HG03571 (cell line): ENCODE measurements around the gene LAMC1.

Source experiments
- ATAC-seq: cut with Tn5 transposase; IDR thresholded peaks from one replicate; pipeline ENCODE4 v1.9.1; 2021; ENCODE audit not compliant: unreplicated experiment

LAMC1 gene

DNA sequence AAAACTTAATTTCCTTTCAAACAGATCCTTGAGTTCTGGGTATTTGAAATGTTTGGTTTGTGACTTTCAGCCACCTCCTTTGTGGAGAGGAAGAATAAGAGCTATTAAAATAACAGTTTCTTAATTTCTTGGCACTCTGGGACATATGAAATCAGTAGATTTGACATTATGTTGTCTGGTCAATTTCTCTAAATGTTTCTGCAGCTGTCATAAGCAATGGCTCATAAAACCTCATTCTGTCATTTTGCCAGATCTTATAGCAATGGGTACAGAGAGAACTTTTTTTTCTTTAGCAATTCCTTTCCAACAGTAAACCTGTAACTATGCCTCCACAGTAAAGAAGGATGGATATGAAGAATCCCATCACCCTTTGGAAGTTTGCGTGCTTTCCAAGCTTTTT is 52.6 kb downstream of the LAMC1 start:
- ATAC-seq: no peak

DNA sequence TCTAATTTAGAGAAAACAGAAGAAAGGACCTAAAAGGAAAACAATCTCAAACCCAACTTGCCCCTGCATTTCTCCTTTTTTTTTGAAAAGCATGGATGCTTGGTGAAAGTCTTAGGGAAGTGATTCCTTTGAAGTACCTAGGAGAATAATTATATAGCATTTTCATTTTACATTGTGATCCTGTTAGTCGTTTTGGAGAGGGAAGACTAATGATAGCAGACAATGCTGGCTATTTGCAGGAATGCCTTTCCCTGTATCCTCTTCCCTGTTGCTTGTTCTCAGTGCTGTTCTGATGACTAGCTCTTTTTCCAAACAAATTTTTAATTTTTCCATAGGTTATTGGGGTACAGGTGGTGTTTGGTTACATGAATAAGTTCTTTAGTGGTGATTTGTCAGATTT is 53.9 kb downstream of the LAMC1 start:
- ATAC-seq: no peak

DNA sequence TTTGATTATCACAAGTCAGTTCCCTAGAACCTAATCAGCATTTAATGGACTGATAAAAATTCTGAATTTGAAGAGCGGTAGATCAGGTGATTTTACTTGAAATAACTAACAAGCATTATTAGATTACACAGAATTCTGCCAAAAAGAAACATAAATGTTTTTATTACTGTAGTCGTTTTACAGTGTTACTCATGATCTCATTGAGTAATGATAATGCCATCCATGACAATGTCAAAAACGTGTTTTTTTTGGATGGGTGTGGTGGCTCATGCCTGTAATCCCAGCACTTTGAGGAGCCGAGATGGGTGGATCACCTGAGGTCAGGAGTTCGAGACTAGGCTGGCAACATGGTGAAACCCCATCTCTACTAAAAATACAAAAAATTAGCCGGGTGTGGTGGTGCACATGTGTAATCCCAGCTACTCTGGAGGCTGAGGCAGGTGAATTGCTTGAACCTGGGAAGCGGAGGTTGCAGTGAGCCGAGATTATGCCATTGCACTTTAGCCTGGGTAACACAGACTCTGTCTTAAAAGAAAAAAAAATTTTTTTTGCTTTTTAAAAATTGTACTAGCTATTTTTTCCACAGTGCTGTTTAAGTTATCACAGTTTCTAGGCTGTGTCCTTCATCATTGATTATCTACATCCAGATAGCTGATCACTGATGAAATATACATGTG is 56.6 kb downstream of the LAMC1 start:
- no peak for ATAC-seq

- no peak for ATAC-seq
Measured at GRCh38 chr1:183080406-183080805, 57.2 kb downstream of the LAMC1 start.

GRCh38 chr1:183081402-183082120 is 58.3 kb downstream of the LAMC1 start:
- ATAC-seq: no peak

GRCh38 chr1:183082650-183083049 is 59.4 kb downstream of the LAMC1 start:
- ATAC-seq: no peak

- no peak for ATAC-seq
Measured at GRCh38 chr1:183087001-183087400, 63.8 kb downstream of the LAMC1 start.

GRCh38 chr1:183089025-183089639 is 65.9 kb downstream of the LAMC1 start:
- no peak for ATAC-seq

DNA sequence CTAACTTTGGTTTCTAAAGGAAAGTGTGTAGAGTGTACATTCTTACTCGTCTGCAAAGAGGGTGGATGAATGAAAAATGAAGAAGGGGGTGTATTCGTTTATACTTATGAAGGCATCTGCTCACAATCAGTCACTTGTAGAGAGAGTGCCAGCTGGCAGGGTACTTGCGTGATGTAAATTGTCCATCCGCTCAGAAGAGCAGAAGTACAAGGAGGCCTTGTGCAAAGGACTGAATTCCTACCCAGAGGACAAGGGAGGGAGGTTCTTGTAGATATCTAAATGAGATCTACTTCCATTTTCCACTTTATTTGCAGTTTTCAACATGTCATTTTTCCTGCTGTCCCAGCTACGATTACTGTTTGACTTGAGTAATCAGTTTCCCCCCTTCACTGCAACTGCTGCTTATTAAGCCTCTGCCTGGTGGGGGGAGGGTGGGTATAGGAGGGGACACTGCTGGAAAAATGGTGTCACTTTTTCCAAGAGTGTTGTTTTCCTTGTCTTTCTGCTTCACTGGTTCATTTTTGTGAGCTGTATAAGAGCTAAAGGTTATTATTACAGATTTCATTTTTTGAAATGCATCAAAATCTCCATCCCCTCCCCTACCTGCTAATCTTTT is 67.3 kb downstream of the LAMC1 start:
- ATAC-seq: no peak

- no peak for ATAC-seq
Measured at GRCh38 chr1:183091181-183091580, 68.0 kb downstream of the LAMC1 start.

DNA sequence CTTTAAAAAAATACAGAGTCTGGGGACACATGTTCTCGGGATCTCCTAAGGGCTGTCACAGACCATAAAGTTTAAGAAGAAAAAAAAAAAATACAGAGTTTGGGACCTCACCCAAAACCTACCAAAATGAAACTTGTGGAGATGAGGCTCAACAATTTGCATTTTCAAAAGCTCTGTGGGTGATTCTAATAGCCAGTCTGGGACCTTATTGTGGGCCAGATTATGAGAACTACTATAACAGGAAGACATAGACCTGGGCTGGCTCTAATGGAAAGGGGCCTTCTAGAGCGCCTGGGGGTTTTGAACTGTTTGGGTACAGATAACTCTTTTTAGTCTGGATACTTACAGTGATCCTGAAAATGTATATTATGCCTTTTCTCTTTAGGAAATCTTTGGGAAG is 69.1 kb downstream of the LAMC1 start:
- no peak for ATAC-seq

- ATAC-seq: no peak
Measured at GRCh38 chr1:183093066-183093668, 69.9 kb downstream of the LAMC1 start.

- no peak for ATAC-seq
Measured at GRCh38 chr1:183093786-183094298, 70.6 kb downstream of the LAMC1 start.

DNA sequence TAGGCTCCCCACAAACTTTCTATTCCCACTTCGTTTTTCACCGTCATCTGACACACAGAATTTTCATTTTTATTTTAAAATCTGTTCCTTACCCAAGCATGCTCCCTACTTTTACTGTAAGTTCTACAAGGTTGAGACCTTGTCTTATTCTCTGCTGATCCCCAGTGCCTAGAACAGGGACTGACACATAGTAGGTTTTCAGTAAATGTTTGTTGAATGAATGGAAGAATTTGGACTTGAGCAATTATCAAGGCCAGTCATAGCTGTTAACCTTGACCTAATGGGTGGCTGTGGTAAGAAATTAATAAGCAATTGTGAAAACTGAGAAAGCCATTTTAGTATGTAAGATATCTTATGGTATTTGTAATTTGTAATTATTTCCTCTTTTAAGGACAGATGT is 71.1 kb downstream of the LAMC1 start:
- no peak for ATAC-seq

DNA sequence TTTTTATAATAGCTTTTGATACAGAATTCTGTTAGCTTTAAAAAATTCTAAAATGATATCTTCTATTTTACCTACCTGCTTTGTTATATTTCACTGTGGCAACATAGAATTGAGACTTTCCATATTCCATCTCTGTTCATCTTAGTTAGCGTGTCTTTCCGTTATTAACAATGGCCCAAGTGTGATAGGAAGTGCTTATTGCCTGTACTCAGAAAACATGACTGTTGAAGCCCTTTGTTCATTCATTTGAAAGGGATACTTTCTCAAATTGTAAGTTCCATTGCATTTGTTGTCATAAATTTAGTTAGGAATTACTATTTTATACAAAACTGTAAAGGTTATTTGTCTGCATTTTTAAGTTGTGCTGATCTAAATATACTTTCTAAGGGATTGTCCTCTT is 73.1 kb downstream of the LAMC1 start:
- ATAC-seq: no peak

GRCh38 chr1:183096894-183097293 is 73.7 kb downstream of the LAMC1 start:
- ATAC-seq: no peak

- ATAC-seq: no peak
Measured at GRCh38 chr1:183097438-183098051, 74.3 kb downstream of the LAMC1 start.

- ATAC-seq: no peak
Measured at GRCh38 chr1:183098317-183098716, 75.1 kb downstream of the LAMC1 start.

DNA sequence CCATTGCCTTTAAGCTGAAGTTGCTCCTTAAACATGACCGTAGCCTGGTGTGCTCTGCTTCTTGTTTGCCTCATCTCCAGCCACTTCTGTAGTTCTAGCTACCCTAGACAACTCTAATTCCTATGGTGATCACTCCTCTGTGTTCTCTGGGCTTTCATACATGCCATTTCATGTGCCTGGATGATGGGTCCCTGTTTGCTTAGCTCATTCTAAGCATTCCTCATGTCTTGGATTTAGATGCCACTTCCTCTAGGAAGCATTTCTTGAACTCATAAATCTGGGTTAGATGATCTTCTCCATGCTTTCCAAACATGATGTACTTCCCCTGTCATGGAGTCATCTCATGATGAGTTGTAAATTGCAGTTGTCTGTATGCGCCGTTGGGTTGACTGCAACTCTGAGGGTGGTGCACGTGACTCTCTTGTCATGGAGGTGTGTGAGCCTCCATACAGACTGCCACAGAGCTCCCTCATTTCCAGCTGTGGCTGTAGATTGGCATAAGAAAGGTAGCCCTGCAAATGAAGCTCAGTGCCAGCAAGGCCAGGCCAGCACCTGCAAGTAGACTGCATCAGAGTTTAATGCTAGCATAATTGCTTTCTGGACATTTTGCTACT is 77.2 kb downstream of the LAMC1 start:
- no peak for ATAC-seq

DNA sequence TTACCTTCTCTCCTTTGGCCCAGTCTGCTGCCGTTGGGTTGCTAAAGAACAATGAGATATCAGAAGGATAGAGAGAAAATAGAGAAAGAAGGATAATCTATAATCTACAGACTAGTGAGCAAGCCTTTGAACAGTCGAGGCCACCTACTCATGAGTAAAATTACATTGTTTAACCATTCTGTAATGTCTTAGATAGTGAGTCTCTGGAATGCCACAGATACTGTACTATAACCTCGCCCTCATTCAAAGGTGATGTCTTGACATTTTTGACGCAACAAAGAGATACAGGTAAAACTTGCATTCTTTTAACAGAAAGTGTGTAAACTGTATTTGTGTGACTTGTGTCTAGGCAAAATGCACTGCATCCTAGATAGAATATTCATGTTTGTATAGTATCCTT is 77.9 kb downstream of the LAMC1 start:
- no peak for ATAC-seq
